ENCODE data around the gene GTPBP8. TPM values are rescaled to one million over a fixed set of nuclear protein-coding genes. Genes with fewer than 3 reads are reported as not detected.
A peak's percentile ranks its signal among the peaks of the same experiment; 100 is the strongest.

GTPBP8 gene
- total RNA-seq, 1 donor from 2014 or later: 18.7 TPM

GRCh38 chr3:113051302-113051711, 60.5 kb downstream of the GTPBP8 start:
- Histone ChIP-seq H3K27me3 (ENCODE audit: control insufficient read depth, insufficient read depth, low read length) (no peaks in the 10 kb centered on the region), H3K4me3 (ENCODE audit: low read depth, low read length) (no peak overlapping the region), H3K36me3 (ENCODE audit: control insufficient read depth, insufficient read depth, low read length) (no peaks in the 10 kb centered on the region)
- peak; percentile 81 for TF ChIP-seq CTCF (IDR thresholded peaks at IDR 0.05; ENCODE audit: insufficient read depth, low read length, poor library complexity, severe bottlenecking)
- DNase-seq (ENCODE audit: low read depth): peak; percentile 38

Other genes with a start within 250 kb of the GTPBP8 start
- gene CD200R1L, start 144.1 kb upstream of the GTPBP8 start, total RNA-seq: not detected in 2 replicates
- not detected in 2 replicates for gene CD200R1, start 15.9 kb upstream of the GTPBP8 start, total RNA-seq
- gene BOC, start 220.6 kb downstream of the GTPBP8 start, total RNA-seq: 3.4 and 4.7 TPM in 2 replicates